Measurements from ENCODE around the gene ALOX5. TPM values are rescaled to one million over a fixed set of nuclear protein-coding genes. Genes with fewer than 3 reads are reported as not detected.

The ALOX5 gene
- total and polyA plus RNA-seq, 2 experiments from 2014 or later = 3.7 to 5.4 TPM

DNA sequence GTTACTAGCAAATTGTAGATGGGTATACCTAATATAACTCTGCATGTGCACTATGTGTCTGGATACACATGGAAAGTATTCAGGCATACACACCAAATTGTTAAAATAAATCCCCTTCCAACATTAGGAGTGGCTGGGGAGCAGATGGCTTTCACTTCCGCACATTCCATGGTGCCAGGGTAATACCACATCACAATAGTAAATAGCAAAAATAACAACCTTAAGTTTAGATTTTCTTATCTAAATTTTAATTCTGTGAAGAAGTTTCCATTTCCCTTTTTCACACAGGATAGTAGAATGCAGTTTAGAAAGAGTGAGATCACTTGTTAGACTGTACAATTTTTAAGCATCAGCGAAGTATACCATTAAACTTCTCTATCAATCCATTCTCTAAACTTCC, 5.8 kb upstream of the ALOX5 start:
- H3K27me3 Mint-ChIP-seq (ENCODE audit: insufficient read depth, low read depth, poor library complexity) = peaks cover 16% of the 10 kb centered on the region

More for the DNA sequence above, 5.8 kb upstream of the ALOX5 start:
- Histone ChIP-seq H4K20me1 (replicated peaks; ENCODE audit: insufficient read depth) (no peaks in the 10 kb centered on the region), H3K36me3 (ENCODE audit: insufficient read depth) (no peaks in the 10 kb centered on the region), H3K4me3 (no peak overlapping the region), H3K79me2 (replicated peaks; ENCODE audit: insufficient read depth) (no peaks in the 10 kb centered on the region), H3K27me3 (ENCODE audit: insufficient read depth) (peaks cover 32% of the 10 kb centered on the region), H2AFZ (no peak overlapping the region), H3K4me1 (ENCODE audit: insufficient read depth) (peaks cover 4% of the 10 kb centered on the region; the same call in 1 of the 2 replicates), H3K4me2 (no peak overlapping the region), H3K27ac (ENCODE audit: low read depth) (no peak overlapping the region), H3F3A (replicated peaks; ENCODE audit: low read depth) (no peaks in the 10 kb centered on the region), H3K9me2 (ENCODE audit: insufficient read depth) (no peaks in the 10 kb centered on the region)
- DNase-seq (ENCODE audit: low spot score) = no peak
- H3K9me3 Mint-ChIP-seq = peaks cover 13% of the 10 kb centered on the region
- no peak overlapping the region for H3K4me3 Mint-ChIP-seq
- TF ChIP-seq, protein P1, sequence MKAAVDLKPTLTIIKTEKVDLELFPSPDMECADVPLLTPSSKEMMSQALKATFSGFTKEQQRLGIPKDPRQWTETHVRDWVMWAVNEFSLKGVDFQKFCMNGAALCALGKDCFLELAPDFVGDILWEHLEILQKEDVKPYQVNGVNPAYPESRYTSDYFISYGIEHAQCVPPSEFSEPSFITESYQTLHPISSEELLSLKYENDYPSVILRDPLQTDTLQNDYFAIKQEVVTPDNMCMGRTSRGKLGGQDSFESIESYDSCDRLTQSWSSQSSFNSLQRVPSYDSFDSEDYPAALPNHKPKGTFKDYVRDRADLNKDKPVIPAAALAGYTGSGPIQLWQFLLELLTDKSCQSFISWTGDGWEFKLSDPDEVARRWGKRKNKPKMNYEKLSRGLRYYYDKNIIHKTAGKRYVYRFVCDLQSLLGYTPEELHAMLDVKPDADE (IDR thresholded peaks at IDR 0.05) = no peak
- no peak for TF ChIP-seq STAT1 (IDR thresholded peaks at IDR 0.05; ENCODE audit: unreplicated experiment)
- no peak for TF ChIP-seq POLR2AphosphoS5 (IDR thresholded peaks at IDR 0.05; ENCODE audit: low read depth)
- TF ChIP-seq EZH2 (IDR thresholded peaks at IDR 0.05; ENCODE audit: low read depth, unreplicated experiment) = no peak
- TF ChIP-seq EZH2phosphoT487 (IDR thresholded peaks at IDR 0.05; ENCODE audit: unreplicated experiment) = no peak
- TF ChIP-seq, protein P2, sequence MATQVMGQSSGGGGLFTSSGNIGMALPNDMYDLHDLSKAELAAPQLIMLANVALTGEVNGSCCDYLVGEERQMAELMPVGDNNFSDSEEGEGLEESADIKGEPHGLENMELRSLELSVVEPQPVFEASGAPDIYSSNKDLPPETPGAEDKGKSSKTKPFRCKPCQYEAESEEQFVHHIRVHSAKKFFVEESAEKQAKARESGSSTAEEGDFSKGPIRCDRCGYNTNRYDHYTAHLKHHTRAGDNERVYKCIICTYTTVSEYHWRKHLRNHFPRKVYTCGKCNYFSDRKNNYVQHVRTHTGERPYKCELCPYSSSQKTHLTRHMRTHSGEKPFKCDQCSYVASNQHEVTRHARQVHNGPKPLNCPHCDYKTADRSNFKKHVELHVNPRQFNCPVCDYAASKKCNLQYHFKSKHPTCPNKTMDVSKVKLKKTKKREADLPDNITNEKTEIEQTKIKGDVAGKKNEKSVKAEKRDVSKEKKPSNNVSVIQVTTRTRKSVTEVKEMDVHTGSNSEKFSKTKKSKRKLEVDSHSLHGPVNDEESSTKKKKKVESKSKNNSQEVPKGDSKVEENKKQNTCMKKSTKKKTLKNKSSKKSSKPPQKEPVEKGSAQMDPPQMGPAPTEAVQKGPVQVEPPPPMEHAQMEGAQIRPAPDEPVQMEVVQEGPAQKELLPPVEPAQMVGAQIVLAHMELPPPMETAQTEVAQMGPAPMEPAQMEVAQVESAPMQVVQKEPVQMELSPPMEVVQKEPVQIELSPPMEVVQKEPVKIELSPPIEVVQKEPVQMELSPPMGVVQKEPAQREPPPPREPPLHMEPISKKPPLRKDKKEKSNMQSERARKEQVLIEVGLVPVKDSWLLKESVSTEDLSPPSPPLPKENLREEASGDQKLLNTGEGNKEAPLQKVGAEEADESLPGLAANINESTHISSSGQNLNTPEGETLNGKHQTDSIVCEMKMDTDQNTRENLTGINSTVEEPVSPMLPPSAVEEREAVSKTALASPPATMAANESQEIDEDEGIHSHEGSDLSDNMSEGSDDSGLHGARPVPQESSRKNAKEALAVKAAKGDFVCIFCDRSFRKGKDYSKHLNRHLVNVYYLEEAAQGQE (IDR thresholded peaks at IDR 0.05; ENCODE audit: unreplicated experiment) = no peak
- TF ChIP-seq ZNF462 (CRISPR knock-in tag; IDR thresholded peaks at IDR 0.05) = no peak
- no peak for TF ChIP-seq CTCF (conservative IDR thresholded peaks at IDR 0.05; ENCODE audit: low read depth in 2 of 2)
- no peak for TF ChIP-seq NANOG (IDR thresholded peaks at IDR 0.05; ENCODE audit: borderline replicate concordance)
- TF ChIP-seq JUNB (IDR thresholded peaks at IDR 0.05; ENCODE audit: unreplicated experiment) = no peak
- no peak for TF ChIP-seq ZNF114 (CRISPR knock-in tag; IDR thresholded peaks at IDR 0.05)
- no peak for TF ChIP-seq CREB1 (CRISPR knock-in tag; IDR thresholded peaks at IDR 0.05; ENCODE audit: low read depth)
- no peak for TF ChIP-seq ZNF331 (CRISPR knock-in tag; IDR thresholded peaks at IDR 0.05; ENCODE audit: low read depth)
- ATAC-seq = no peak
- H3K27ac Mint-ChIP-seq = no peak overlapping the region
- peaks cover 9% of the 10 kb centered on the region for H3K4me1 Mint-ChIP-seq
- H3K36me3 Mint-ChIP-seq (ENCODE audit: low read depth) = no peaks in the 10 kb centered on the region; the same call in 2 of the 3 replicates

Measured in GM23338 (cell line).